GM18858 (cell line): ENCODE data around the gene PLEKHA3.
"Not testable (repeated sequence)": the region's sequence is repeated elsewhere in the genome, so short reads cannot be mapped to it uniquely, and the experiment has no call there.

Experiments
- ATAC-seq: cut with Tn5 transposase; IDR thresholded peaks from one replicate; pipeline ENCODE4 v1.9.1; 2021; ENCODE audit not compliant: unreplicated experiment

The PLEKHA3 gene

GRCh38 chr2:178480227-178481181, at the start of gene PLEKHA3:
Gene PLEKHA3 (plus strand): TSS chr2:178480457. CDS start chr2:178480870, 413 bp downstream.
- ATAC-seq, result peak; percentile 40

GRCh38 chr2:178436662-178437061, 43.6 kb upstream of the PLEKHA3 start:
- ATAC-seq, result no peak

- no peak for ATAC-seq
Measured at GRCh38 chr2:178441426-178441825, 38.8 kb upstream of the PLEKHA3 start.

- ATAC-seq, result peak; percentile 9
Measured at GRCh38 chr2:178448968-178449661, 31.1 kb upstream of the PLEKHA3 start.

GRCh38 chr2:178449700-178450523, 30.3 kb upstream of the PLEKHA3 start:
- peak; percentile 4 for ATAC-seq

- ATAC-seq, result peak; percentile 32
Measured at GRCh38 chr2:178450524-178450773, 29.8 kb upstream of the PLEKHA3 start.

GRCh38 chr2:178450774-178451525, 29.3 kb upstream of the PLEKHA3 start, which contains the start of the genes PJVK and PRKRA:
Gene PJVK (plus strand): TSS chr2:178451378. CDS start chr2:178453410, 2,032 bp downstream.
Gene PRKRA (minus strand): TSS chr2:178451175. CDS start chr2:178451030, 145 bp downstream.
- peak; percentile 76 for ATAC-seq

GRCh38 chr2:178452334-178452733, 27.9 kb upstream of the PLEKHA3 start:
- no peak for ATAC-seq

GRCh38 chr2:178452870-178453269, 27.4 kb upstream of the PLEKHA3 start:
- ATAC-seq, result no peak

GRCh38 chr2:178455947-178456346, 24.3 kb upstream of the PLEKHA3 start:
- no peak for ATAC-seq

- no peak for ATAC-seq
Measured at GRCh38 chr2:178457390-178457886, 22.8 kb upstream of the PLEKHA3 start.

GRCh38 chr2:178469219-178469849, 10.9 kb upstream of the PLEKHA3 start:
- no peak for ATAC-seq

- ATAC-seq, result not testable (repeated sequence)
Measured at GRCh38 chr2:178471313-178471712, 8.9 kb upstream of the PLEKHA3 start.

GRCh38 chr2:178473373-178473772, 6.9 kb upstream of the PLEKHA3 start:
- no peak for ATAC-seq

GRCh38 chr2:178473931-178474330, 6.3 kb upstream of the PLEKHA3 start:
- ATAC-seq, result no peak

GRCh38 chr2:178474560-178474959, 5.7 kb upstream of the PLEKHA3 start:
- ATAC-seq, result no peak

GRCh38 chr2:178476477-178476876, 3.8 kb upstream of the PLEKHA3 start:
- no peak for ATAC-seq

- no peak for ATAC-seq
Measured at GRCh38 chr2:178477443-178478129, 2.7 kb upstream of the PLEKHA3 start.

- ATAC-seq, result no peak
Measured at GRCh38 chr2:178478130-178478438, 2.2 kb upstream of the PLEKHA3 start.
